PC-3 (cell line): ENCODE measurements around the gene ELANE. TPM values are rescaled to one million over a fixed set of nuclear protein-coding genes. Genes with fewer than 3 reads are reported as not detected.

Experiments
- ATAC-seq: fragments of 200-7000 bp; cut with Tn5 transposase; 2 replicates; pipeline ENCODE4 v1.9.1; 2020; ENCODE audit warnings: mild to moderate bottlenecking, moderate library complexity
- BruUV-seq: library from RNA; stranded (reverse); fragments of 400-500 nt; replicated peaks from 2 replicates; lab custom pipeline; 2021; lab: Mats Ljungman, UMichigan
- CTCF ChIA-PET: fragments of 300-600 bp; sonication (Branson Sonifier 250); formaldehyde crosslinking; loops from one replicate; lab custom pipeline; 2022; ENCODE audit warnings: antibody characterized with exemption; lab: Charles Lee
- POLR2A ChIA-PET: fragments of 300-600 bp; sonication (Branson Sonifier 250); formaldehyde crosslinking; loops from one replicate; lab custom pipeline; 2022; ENCODE audit warnings: antibody characterized with exemption; ENCODE audit not compliant: unreplicated experiment; lab: Charles Lee
- DNase-seq: peaks from one replicate; pipeline ENCODE4 v3.0.0-alpha.2; 2015
- H2AFZ ChIP-seq: fragments of 300-600 bp; sonication (generic); 2 replicates; pipeline ENCODE4 v1.6.0; 2016; ENCODE audit warnings: antibody characterized with exemption, low read length
- H3F3A ChIP-seq: fragments of 300-600 bp; sonication (generic); one replicate; pipeline ENCODE4 v1.6.0; 2017; ENCODE audit warnings: antibody characterized with exemption, low read length, control low read depth, mild to moderate bottlenecking; ENCODE audit not compliant: unreplicated experiment
- H3K27ac ChIP-seq: fragments of 300-600 bp; sonication (generic); 2 replicates; pipeline ENCODE4 v1.5.1; 2016; ENCODE audit warnings: mild to moderate bottlenecking, low read length
- H3K27me3 ChIP-seq: fragments of 300-600 bp; sonication (generic); 2 replicates; pipeline ENCODE4 v1.6.1; 2016; ENCODE audit warnings: low read length, mixed read lengths
- H3K36me3 ChIP-seq: fragments of 300-600 bp; sonication (generic); 2 replicates; pipeline ENCODE4 v1.6.1; 2016; ENCODE audit warnings: low read depth, mixed run types, low read length, mixed read lengths
- H3K4me1 ChIP-seq: fragments of 300-600 bp; sonication (generic); 2 replicates; pipeline ENCODE4 v1.5.1; 2016; ENCODE audit warnings: low read length; ENCODE audit not compliant: insufficient read depth
- H3K4me2 ChIP-seq: fragments of 300-600 bp; sonication (generic); 2 replicates; pipeline ENCODE4 v1.6.0; 2016; ENCODE audit warnings: low read length
- H3K4me3 ChIP-seq: fragments of 300-600 bp; sonication (generic); 2 replicates; pipeline ENCODE4 v1.5.1; 2016; ENCODE audit warnings: mild to moderate bottlenecking, low read length, mixed read lengths
- H3K79me2 ChIP-seq: fragments of 300-600 bp; sonication (generic); 2 replicates; pipeline ENCODE4 v1.6.1; 2017; ENCODE audit warnings: low read length, mixed read lengths
- H3K9ac ChIP-seq: fragments of 300-600 bp; sonication (generic); 2 replicates; pipeline ENCODE4 v1.6.0; 2016; ENCODE audit warnings: mild to moderate bottlenecking, low read length
- H3K9me2 ChIP-seq: fragments of 300-600 bp; sonication (generic); replicated peaks from 2 replicates; pipeline ENCODE4 v1.6.1; 2016; ENCODE audit warnings: mixed run types, low read length, mixed read lengths
- H3K9me3 ChIP-seq: fragments of 300-600 bp; sonication (generic); 2 replicates; pipeline ENCODE4 v1.6.1; 2016; ENCODE audit warnings: low read length, mixed read lengths
- H4K20me1 ChIP-seq: fragments of 300-600 bp; sonication (generic); 2 replicates; pipeline ENCODE4 v1.6.1; 2016; ENCODE audit warnings: low read length, mixed read lengths
- EZH2 ChIP-seq: fragments of 300-600 bp; sonication (generic); IDR thresholded peaks from one replicate; pipeline ENCODE4 v1.6.1; 2017; ENCODE audit warnings: antibody characterized with exemption, mild to moderate bottlenecking, low read length; ENCODE audit not compliant: unreplicated experiment
- EZH2phosphoT487 ChIP-seq: fragments of 300-600 bp; sonication (generic); IDR thresholded peaks from 2 replicates; pipeline ENCODE4 v1.6.1; 2018; ENCODE audit warnings: mild to moderate bottlenecking, antibody characterized with exemption, low read length, borderline replicate concordance
- intact Hi-C: fragments of 100-400 bp; cut with micrococcal nuclease; formaldehyde crosslinking; loops from 2 replicates; pipeline ENCODE4 v1.9.0; 2023
- total RNA-seq: library from RNA; depleted of rRNA; stranded (reverse); fragments of >200 nt; gene quantifications from 2 replicates; pipeline ENCODE4 v1.2.3, GENCODE V29; 2014
- TF ChIP-seq, protein P1 (sequence below): fragments of 300-600 bp; sonication (generic); conservative IDR thresholded peaks from 2 replicates; pipeline ENCODE4 v1.5.1; 2017; ENCODE audit warnings: antibody characterized with exemption, low read depth, mild to moderate bottlenecking, low read length

The ELANE gene
- total RNA-seq, 1 experiment from 2014 or later = not detected

DNA sequence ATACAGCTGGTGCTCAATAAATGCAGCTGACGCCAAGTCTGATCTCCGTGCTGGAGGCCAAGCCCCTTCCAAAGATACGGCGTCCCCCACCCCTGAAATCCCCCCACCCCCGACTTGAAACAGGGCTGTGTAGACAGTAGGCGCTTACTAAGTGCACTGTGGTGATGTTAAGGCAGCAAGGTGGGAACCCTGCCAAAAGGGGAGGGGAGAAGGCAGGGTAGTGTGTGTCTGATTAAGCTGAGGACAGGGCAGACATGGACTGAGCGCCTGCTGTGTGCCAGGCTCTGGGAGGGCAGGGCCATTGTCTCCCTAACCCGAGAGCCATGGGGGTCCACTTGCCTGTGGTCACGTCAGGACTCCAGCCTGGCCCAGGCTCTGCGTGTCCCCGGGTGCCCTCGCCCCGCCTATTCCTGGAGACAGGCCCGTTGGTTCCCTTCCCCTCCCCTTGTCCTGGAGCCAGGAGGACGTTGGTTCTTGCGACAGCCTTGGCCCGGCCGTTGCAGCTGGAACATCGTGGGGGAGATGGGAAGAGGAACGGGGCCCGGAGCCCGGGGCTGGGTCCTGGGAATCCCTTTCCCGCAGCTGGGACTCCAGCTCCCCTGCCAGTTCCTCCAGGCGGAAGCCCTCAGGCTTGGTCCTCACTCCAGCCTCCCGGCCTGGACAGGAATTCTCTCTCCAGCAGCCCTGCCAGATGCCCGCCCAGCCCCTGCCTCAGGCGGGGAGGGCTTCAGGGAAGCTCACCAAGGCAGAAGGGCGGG lies 1.7 kb upstream of the ELANE start:
- peak; percentile 57 for DNase-seq
- Histone ChIP-seq H3K79me2 (no peaks in the 10 kb centered on the region), H3K4me3 (peak overlapping the region; percentile 26; the same call in 1 of the 2 replicates), H2AFZ (peak overlapping the region; percentile 89), H3K27ac (no peak overlapping the region), H3F3A (no peaks in the 10 kb centered on the region), H3K4me1 (no peaks in the 10 kb centered on the region), H3K9me3 (no peaks in the 10 kb centered on the region), H4K20me1 (no peaks in the 10 kb centered on the region), H3K36me3 (no peaks in the 10 kb centered on the region), H3K9me2 (no peaks in the 10 kb centered on the region), H3K4me2 (peak overlapping the region; percentile 65), H3K9ac (no peak overlapping the region), H3K27me3 (peaks cover 14% of the 10 kb centered on the region)
- CTCF ChIA-PET = interaction anchor here (0.6 kb wide), 1 partner anchor 10 kb away, joined by 6 read pairs; no protein-coding TSS in a partner anchor
- intact Hi-C loops = no loop called here
- TF ChIP-seq, protein P1, sequence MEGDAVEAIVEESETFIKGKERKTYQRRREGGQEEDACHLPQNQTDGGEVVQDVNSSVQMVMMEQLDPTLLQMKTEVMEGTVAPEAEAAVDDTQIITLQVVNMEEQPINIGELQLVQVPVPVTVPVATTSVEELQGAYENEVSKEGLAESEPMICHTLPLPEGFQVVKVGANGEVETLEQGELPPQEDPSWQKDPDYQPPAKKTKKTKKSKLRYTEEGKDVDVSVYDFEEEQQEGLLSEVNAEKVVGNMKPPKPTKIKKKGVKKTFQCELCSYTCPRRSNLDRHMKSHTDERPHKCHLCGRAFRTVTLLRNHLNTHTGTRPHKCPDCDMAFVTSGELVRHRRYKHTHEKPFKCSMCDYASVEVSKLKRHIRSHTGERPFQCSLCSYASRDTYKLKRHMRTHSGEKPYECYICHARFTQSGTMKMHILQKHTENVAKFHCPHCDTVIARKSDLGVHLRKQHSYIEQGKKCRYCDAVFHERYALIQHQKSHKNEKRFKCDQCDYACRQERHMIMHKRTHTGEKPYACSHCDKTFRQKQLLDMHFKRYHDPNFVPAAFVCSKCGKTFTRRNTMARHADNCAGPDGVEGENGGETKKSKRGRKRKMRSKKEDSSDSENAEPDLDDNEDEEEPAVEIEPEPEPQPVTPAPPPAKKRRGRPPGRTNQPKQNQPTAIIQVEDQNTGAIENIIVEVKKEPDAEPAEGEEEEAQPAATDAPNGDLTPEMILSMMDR = no peak
- no peak for TF ChIP-seq EZH2
- no peak for TF ChIP-seq EZH2phosphoT487
- no TSS peak for BruUV-seq
- POLR2A ChIA-PET = no interaction called here
- ATAC-seq = peak; percentile 67

- H2AFZ ChIP-seq = peak overlapping the region; percentile 89
These were observed 1.1 kb upstream of the ELANE start for GRCh38 chr19:850979-851335.

More at GRCh38 chr19:850979-851335, 1.1 kb upstream of the ELANE start:
- Histone ChIP-seq H3K4me3 (peak overlapping the region; percentile 26; the same call in 1 of the 2 replicates), H3K27me3 (peaks cover 14% of the 10 kb centered on the region), H3K4me2 (peak overlapping the region; percentile 65), H3K9me2 (no peaks in the 10 kb centered on the region), H3F3A (no peaks in the 10 kb centered on the region), H3K4me1 (no peaks in the 10 kb centered on the region), H3K36me3 (no peaks in the 10 kb centered on the region), H3K9ac (no peak overlapping the region), H3K27ac (no peak overlapping the region), H3K9me3 (no peaks in the 10 kb centered on the region), H3K79me2 (no peaks in the 10 kb centered on the region), H4K20me1 (no peaks in the 10 kb centered on the region)
- TF ChIP-seq EZH2 (no peak), EZH2phosphoT487 (no peak)
- TF ChIP-seq, protein P1 = no peak
- no TSS peak for BruUV-seq
- intact Hi-C loops = no loop called here
- POLR2A ChIA-PET = no interaction called here
- CTCF ChIA-PET = no interaction called here
- no peak for DNase-seq
- ATAC-seq = no peak; the same call in 1 of the 2 replicates
